IPS-15b (cell line): ENCODE data around the gene TSPAN6.

Experiments
- H3K27me3 ChIP-seq: one replicate; pipeline ENCODE4 v1.6.1; 2013; ENCODE audit warnings: low read length; ENCODE audit not compliant: control insufficient read depth, insufficient read depth
- H3K36me3 ChIP-seq: one replicate; pipeline ENCODE4 v1.6.1; 2013; ENCODE audit warnings: low read length; ENCODE audit not compliant: control insufficient read depth, insufficient read depth
- H3K4me1 ChIP-seq: one replicate; pipeline ENCODE4 v1.6.1; 2013; ENCODE audit warnings: mild to moderate bottlenecking, low read length; ENCODE audit not compliant: control insufficient read depth, insufficient read depth
- H3K4me3 ChIP-seq: one replicate; pipeline ENCODE4 v1.5.1; 2013; ENCODE audit warnings: low read depth, low read length
- H3K9ac ChIP-seq: one replicate; pipeline ENCODE4 v1.6.1; 2013; ENCODE audit warnings: low read depth, mild to moderate bottlenecking, low read length
- H3K9me3 ChIP-seq: one replicate; pipeline ENCODE4 v1.6.1; 2013; ENCODE audit warnings: mild to moderate bottlenecking, low read length; ENCODE audit not compliant: control insufficient read depth, insufficient read depth

The TSPAN6 gene

GRCh38 chrX:100645106-100645505 lies 8.5 kb upstream of the TSPAN6 start:
- H3K4me1 ChIP-seq: peaks cover 15% of the 10 kb centered on the region

GRCh38 chrX:100643956-100644860 lies 7.6 kb upstream of the TSPAN6 start, which contains the start of gene SRPX2:
Gene SRPX2 (plus strand): TSS chrX:100644199. CDS start chrX:100646323, 2,124 bp downstream.
- Histone ChIP-seq H3K36me3 (no peaks in the 10 kb centered on the region), H3K4me1 (peaks cover 8% of the 10 kb centered on the region), H3K9ac (no peak within 1 kb of the TSS), H3K27me3 (no peaks in the 10 kb centered on the region), H3K4me3 (no peak within 1 kb of the TSS), H3K9me3 (no peaks in the 10 kb centered on the region)

More at GRCh38 chrX:100645106-100645505, 8.5 kb upstream of the TSPAN6 start:
- no peak overlapping the region for H3K4me3 ChIP-seq
- H3K36me3 ChIP-seq: no peaks in the 10 kb centered on the region
- no peaks in the 10 kb centered on the region for H3K27me3 ChIP-seq
- H3K9ac ChIP-seq: no peak overlapping the region
- H3K9me3 ChIP-seq: no peaks in the 10 kb centered on the region

- H3K36me3 ChIP-seq: no peaks in the 10 kb centered on the region
- no peak overlapping the region for H3K4me3 ChIP-seq
- H3K27me3 ChIP-seq: no peaks in the 10 kb centered on the region
- no peaks in the 10 kb centered on the region for H3K9me3 ChIP-seq
- H3K4me1 ChIP-seq: peaks cover 8% of the 10 kb centered on the region
- no peak overlapping the region for H3K9ac ChIP-seq
Observed at GRCh38 chrX:100643212-100643611, 6.6 kb upstream of the TSPAN6 start.

- Histone ChIP-seq H3K27me3 (no peaks in the 10 kb centered on the region), H3K4me1 (peaks cover 8% of the 10 kb centered on the region), H3K36me3 (no peaks in the 10 kb centered on the region), H3K4me3 (no peak overlapping the region), H3K9me3 (no peaks in the 10 kb centered on the region), H3K9ac (no peak overlapping the region)
Observed at GRCh38 chrX:100642290-100642689, 5.7 kb upstream of the TSPAN6 start.

GRCh38 chrX:100635989-100636320 lies 651 bp downstream of the TSPAN6 start:
- H3K4me3 ChIP-seq: peak overlapping the region; percentile 89
- no peaks in the 10 kb centered on the region for H3K27me3 ChIP-seq
- H3K36me3 ChIP-seq: peaks cover 3% of the 10 kb centered on the region
- peaks cover 3% of the 10 kb centered on the region for H3K4me1 ChIP-seq
- peak overlapping the region; percentile 96 for H3K9ac ChIP-seq
- H3K9me3 ChIP-seq: no peaks in the 10 kb centered on the region

DNA sequence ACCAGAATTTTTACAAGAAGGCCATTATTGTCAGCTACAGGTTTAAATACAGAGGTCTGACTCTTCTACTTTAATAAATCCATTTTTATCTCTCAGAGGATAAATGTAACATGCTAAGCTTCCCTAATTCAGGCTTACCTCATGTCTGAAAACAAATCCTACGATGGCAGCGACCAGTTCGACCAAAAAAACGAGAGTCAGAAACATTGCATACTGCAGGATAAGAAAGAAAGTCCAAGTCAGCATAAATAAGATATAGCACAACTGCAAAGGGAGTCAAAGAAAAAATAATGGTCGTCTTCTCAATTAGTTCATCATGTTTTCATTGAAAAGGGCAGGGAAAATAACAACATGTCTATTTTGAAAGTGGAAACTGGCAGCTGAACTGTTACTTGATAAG lies 1.6 kb downstream of the TSPAN6 start:
- peak overlapping the region; percentile 89 for H3K4me3 ChIP-seq
- no peak overlapping the region for H3K9ac ChIP-seq
- no peaks in the 10 kb centered on the region for H3K27me3 ChIP-seq
- peaks cover 6% of the 10 kb centered on the region for H3K36me3 ChIP-seq
- H3K9me3 ChIP-seq: no peaks in the 10 kb centered on the region
- H3K4me1 ChIP-seq: peaks cover 3% of the 10 kb centered on the region

- peaks cover 2% of the 10 kb centered on the region for H3K36me3 ChIP-seq
- no peak overlapping the region for H3K4me3 ChIP-seq
- H3K27me3 ChIP-seq: no peaks in the 10 kb centered on the region
- H3K9me3 ChIP-seq: no peaks in the 10 kb centered on the region
- no peaks in the 10 kb centered on the region for H3K4me1 ChIP-seq
- no peak overlapping the region for H3K9ac ChIP-seq
Observed at GRCh38 chrX:100625985-100626491, 10.6 kb downstream of the TSPAN6 start.

- no peaks in the 10 kb centered on the region for H3K9me3 ChIP-seq
- no peaks in the 10 kb centered on the region for H3K27me3 ChIP-seq
- no peak overlapping the region for H3K9ac ChIP-seq
- no peaks in the 10 kb centered on the region for H3K36me3 ChIP-seq
- no peaks in the 10 kb centered on the region for H3K4me1 ChIP-seq
- no peak overlapping the region for H3K4me3 ChIP-seq
Observed at GRCh38 chrX:100623001-100623400, 13.6 kb downstream of the TSPAN6 start.

GRCh38 chrX:100615005-100615404 lies 21.6 kb downstream of the TSPAN6 start:
- Histone ChIP-seq H3K9me3 (no peaks in the 10 kb centered on the region), H3K4me3 (no peak overlapping the region), H3K9ac (no peak overlapping the region), H3K4me1 (peaks cover 2% of the 10 kb centered on the region), H3K36me3 (no peaks in the 10 kb centered on the region), H3K27me3 (no peaks in the 10 kb centered on the region)

DNA sequence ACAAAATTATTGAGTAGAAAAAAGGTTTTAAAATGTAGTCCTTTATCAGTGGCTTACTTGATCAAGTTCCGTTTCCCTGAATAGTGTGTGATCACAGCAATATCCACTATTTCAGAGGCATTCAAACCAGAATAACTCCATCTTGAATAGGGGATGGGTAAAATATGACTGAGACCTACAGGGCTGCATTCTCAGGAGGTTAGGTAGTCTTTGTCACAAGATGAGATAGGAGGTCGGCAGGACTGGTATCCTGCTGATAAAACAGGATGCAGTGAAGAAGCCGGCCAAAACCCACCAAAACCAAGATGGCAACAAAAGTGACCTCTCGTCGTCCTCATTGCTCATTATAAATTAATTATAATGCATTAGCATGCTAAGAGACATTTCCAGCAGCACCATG lies 24.7 kb downstream of the TSPAN6 start:
- Histone ChIP-seq H3K9ac (no peak overlapping the region), H3K4me1 (peaks cover 14% of the 10 kb centered on the region), H3K9me3 (no peaks in the 10 kb centered on the region), H3K36me3 (no peaks in the 10 kb centered on the region), H3K27me3 (no peaks in the 10 kb centered on the region), H3K4me3 (no peak overlapping the region)

DNA sequence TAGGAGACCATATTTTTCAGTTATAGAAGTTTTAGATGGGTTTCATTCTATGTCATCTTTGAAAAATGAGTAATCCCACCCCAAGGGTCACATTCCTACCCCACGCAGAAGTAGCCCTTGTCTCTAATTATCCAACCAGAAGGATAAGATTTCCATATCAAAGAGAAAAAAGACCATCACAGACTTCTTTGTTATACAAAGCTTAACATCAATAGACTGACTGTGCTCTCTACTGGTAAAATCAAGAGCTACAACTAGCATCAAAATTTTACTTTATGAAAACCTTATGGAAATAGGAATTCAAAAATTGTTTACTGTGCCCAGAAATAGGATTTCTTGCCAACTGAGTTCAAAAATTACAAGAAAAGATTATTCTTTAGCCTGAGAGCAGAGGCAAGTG lies 27.0 kb downstream of the TSPAN6 start:
- Histone ChIP-seq H3K9me3 (no peaks in the 10 kb centered on the region), H3K27me3 (no peaks in the 10 kb centered on the region), H3K36me3 (no peaks in the 10 kb centered on the region), H3K4me1 (peaks cover 14% of the 10 kb centered on the region), H3K9ac (no peak overlapping the region), H3K4me3 (peak overlapping the region; percentile 10)

DNA sequence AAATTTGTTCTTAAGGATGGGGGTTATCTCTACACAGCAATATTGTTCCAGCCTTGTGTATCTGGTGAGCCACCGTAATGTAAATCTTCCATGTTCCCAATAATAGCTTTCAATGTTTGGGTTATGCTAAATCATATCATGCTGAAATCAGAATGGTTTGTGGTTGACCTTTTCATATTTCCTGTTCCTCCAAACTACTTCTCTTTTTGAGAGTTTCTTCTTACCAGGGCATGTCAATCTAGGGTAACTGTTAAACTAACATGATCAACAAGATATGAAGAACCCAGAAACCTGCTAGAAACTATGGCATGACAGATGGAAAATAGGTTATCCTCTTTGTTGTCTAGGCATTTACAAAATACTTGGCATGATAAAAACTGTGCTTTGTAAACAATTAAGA lies 29.9 kb downstream of the TSPAN6 start:
- peaks cover 21% of the 10 kb centered on the region for H3K4me1 ChIP-seq
- no peak overlapping the region for H3K9ac ChIP-seq
- no peaks in the 10 kb centered on the region for H3K36me3 ChIP-seq
- H3K27me3 ChIP-seq: no peaks in the 10 kb centered on the region
- no peaks in the 10 kb centered on the region for H3K9me3 ChIP-seq
- H3K4me3 ChIP-seq: no peak overlapping the region
